A673 (cell line): Measurements from ENCODE around the gene CCDC201.

Experiments used
- EZH2 ChIP-seq: fragments of 200-600 bp; sonication (generic); IDR thresholded peaks from 2 replicates; pipeline ENCODE4 v1.6.1; 2017; ENCODE audit warnings: borderline replicate concordance, low read depth, mild to moderate bottlenecking, mixed read lengths, antibody characterized with exemption, low read length; ENCODE audit not compliant: poor library complexity, severe bottlenecking
- TF ChIP-seq, protein P1 (sequence below): fragments of 300-800, 200-600 bp; sonication (generic); conservative IDR thresholded peaks from 2 replicates; pipeline ENCODE4 v1.5.1; 2017; ENCODE audit warnings: low read depth, mild to moderate bottlenecking, antibody characterized with exemption, low read length, moderate library complexity, mixed read lengths

DNA sequence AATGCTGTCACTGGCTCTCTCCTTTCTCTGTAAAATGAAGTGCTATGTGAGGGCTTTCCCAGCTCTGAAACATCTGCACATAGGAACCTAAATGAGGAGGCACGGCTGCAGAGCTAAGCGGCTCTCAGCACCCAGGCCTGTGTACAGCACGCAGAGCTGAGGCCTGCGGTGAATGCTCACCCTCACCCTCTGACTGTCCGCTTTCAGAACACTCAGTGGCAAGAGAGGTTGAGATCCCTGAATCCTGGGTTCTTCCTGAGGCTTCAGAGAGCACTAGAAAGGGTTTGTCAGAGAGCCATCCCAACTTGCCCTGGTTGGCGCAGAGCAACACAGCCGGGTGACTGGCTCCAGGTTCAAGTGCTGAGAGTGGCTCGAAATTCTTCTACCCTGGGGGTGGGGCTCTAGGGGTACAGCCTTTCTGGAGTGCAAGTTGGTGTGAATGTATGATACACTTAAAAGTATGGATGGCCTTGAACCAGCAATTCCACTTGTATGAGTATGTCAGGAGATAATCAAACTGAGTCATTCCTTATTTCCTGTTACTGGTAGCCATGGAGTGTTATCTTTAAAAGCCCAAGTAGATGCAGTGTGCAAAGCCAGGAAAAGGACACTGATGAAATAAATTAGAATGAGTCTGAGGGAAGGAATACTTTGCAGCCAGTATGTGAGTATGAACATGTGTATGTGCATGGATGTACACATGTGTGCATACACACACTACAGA, 1.7 kb upstream of the CCDC201 start:
- TF ChIP-seq EZH2: no peak
- TF ChIP-seq, protein P1, sequence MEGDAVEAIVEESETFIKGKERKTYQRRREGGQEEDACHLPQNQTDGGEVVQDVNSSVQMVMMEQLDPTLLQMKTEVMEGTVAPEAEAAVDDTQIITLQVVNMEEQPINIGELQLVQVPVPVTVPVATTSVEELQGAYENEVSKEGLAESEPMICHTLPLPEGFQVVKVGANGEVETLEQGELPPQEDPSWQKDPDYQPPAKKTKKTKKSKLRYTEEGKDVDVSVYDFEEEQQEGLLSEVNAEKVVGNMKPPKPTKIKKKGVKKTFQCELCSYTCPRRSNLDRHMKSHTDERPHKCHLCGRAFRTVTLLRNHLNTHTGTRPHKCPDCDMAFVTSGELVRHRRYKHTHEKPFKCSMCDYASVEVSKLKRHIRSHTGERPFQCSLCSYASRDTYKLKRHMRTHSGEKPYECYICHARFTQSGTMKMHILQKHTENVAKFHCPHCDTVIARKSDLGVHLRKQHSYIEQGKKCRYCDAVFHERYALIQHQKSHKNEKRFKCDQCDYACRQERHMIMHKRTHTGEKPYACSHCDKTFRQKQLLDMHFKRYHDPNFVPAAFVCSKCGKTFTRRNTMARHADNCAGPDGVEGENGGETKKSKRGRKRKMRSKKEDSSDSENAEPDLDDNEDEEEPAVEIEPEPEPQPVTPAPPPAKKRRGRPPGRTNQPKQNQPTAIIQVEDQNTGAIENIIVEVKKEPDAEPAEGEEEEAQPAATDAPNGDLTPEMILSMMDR: no peak
